SK-N-SH treated with all-trans-retinoic acid at 6 μM for 48 hours (cell line): ENCODE measurements around the gene CHD3.

Experiments used
- GLIS3 ChIP-seq: fragments of 250-450 bp; sonication (Bioruptor Pico); IDR thresholded peaks from 2 replicates; pipeline ENCODE4 v1.5.0; 2020; ENCODE audit warnings: mild to moderate bottlenecking, moderate library complexity
- PATZ1 ChIP-seq: fragments of 250-450 bp; sonication (Bioruptor Pico); IDR thresholded peaks from 2 replicates; pipeline ENCODE4 v1.8.0; 2020; ENCODE audit warnings: mild to moderate bottlenecking, moderate library complexity, borderline replicate concordance
- PPARA ChIP-seq: fragments of 250-450 bp; sonication (Bioruptor Pico); IDR thresholded peaks from 2 replicates; pipeline ENCODE4 v1.5.0; 2020; ENCODE audit warnings: mild to moderate bottlenecking, borderline replicate concordance
- RARB ChIP-seq: fragments of 250-450 bp; sonication (Bioruptor Pico); IDR thresholded peaks from 2 replicates; pipeline ENCODE4 v1.8.0; 2021; ENCODE audit warnings: mild to moderate bottlenecking, moderate library complexity
- TOX ChIP-seq: fragments of 250-450 bp; sonication (Bioruptor Pico); IDR thresholded peaks from 2 replicates; pipeline ENCODE4 v1.8.0; 2021; ENCODE audit warnings: mild to moderate bottlenecking, moderate library complexity, borderline replicate concordance
- ZFP3 ChIP-seq: fragments of 250-450 bp; sonication (Bioruptor Pico); IDR thresholded peaks from 2 replicates; pipeline ENCODE4 v1.5.0; 2020; ENCODE audit warnings: mild to moderate bottlenecking, moderate library complexity

GRCh38 chr17:7845359-7846062, 43.1 kb upstream of the CHD3 start:
- no peak for TF ChIP-seq PATZ1
- no peak for TF ChIP-seq TOX (CRISPR knock-in tag)
- no peak for TF ChIP-seq RARB (CRISPR knock-in tag)
- no peak for TF ChIP-seq ZFP3 (CRISPR knock-in tag)
- TF ChIP-seq GLIS3 (CRISPR knock-in tag) = no peak
- no peak for TF ChIP-seq PPARA (CRISPR knock-in tag)
